CD4-positive, alpha-beta T cell treated with Interleukin-17A for 4 hours (primary cell): ENCODE measurements around the gene BFSP2.
A peak's percentile ranks its signal among the peaks of the same experiment; 100 is the strongest.

Source experiments
- DNase-seq: peaks from one replicate; pipeline ENCODE4 v3.0.0-alpha.2; 2020; ENCODE audit warnings: mixed read lengths

BFSP2 gene

DNA sequence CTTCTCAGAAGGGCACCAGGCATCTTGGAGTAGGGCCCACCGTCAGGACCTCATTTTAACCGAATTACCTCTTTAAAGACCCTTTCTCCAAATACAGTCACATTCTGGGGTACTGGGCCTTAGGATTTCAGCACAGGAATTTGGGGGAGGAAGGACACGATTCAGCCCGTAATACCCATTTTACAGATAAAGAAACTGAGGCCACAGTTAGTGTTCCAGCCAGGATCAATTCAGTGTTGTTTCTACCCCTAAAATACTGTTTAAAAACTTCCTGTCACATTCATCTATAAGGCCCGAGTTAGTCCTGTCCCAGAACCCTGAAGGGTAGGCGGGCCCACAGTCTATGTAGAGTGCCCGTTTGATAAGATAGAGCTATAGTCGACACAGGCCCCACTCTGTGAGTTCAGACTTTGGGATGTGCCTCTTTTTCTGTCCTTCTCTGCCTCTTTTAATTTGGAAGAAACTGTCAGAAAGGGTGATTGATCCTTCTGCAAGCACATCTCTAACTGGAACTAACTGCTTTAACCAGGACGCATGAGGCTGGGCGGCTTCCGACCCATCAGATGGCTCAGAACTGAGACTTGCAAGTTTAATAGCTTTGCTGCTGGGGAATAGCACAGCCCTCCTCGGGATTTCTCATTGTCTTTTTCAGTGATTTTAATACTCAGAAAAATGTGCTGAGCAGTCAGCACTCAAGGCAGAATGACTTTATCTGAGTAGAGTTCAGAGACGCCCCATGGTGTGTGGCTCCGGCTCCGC lies 19.5 kb downstream of the BFSP2 start:
- DNase-seq = no peak

GRCh38 chr3:133424937-133425869 lies 25.3 kb downstream of the BFSP2 start:
- DNase-seq = no peak

- no peak for DNase-seq
These were observed 26.0 kb downstream of the BFSP2 start for GRCh38 chr3:133425898-133426297.

DNA sequence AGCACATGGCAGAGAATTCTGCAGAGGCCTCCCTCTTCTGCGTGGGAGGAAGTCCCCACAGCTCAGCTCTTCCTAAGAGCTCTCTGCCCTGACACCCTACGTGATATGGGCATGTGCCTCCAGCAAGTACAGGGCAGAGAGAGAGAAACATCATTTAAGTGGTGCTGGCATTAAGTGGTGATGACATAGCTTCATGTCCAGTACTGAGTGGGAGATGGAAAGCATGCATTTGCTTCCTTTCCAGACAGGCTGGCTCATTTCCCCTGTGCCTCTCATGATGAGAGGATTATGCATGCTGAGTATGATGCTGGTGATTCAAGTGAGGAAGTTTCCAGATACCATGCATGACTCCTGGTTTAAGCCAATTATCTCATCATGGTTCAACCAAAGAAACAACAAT lies 26.9 kb downstream of the BFSP2 start:
- DNase-seq = no peak

- DNase-seq = no peak
These were observed 28.7 kb downstream of the BFSP2 start for GRCh38 chr3:133428552-133428951.

DNA sequence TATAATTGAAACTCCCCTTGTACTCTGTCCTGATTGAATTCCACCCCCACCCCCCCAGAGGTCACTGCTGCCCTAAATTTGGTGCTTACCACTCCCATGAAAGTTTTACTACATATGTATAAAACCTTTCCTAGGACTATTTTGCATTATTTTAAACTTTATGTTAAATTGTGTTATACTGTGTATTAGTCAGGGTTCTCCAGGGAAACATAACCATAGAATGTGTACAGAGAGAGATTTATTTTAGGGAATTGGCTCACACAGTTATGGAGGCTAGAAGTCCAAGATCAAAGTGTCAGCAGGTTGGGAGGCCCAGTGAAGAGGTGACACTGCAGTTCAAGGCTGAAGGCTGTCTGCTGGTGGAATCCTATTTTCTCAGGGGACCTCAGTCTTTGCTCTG lies 29.2 kb downstream of the BFSP2 start:
- DNase-seq = no peak

GRCh38 chr3:133439563-133439962 lies 39.7 kb downstream of the BFSP2 start:
- no peak for DNase-seq

GRCh38 chr3:133440652-133441051 lies 40.8 kb downstream of the BFSP2 start:
- no peak for DNase-seq

- peak; percentile 25 for DNase-seq
These were observed 42.0 kb downstream of the BFSP2 start for GRCh38 chr3:133441867-133442270.

DNA sequence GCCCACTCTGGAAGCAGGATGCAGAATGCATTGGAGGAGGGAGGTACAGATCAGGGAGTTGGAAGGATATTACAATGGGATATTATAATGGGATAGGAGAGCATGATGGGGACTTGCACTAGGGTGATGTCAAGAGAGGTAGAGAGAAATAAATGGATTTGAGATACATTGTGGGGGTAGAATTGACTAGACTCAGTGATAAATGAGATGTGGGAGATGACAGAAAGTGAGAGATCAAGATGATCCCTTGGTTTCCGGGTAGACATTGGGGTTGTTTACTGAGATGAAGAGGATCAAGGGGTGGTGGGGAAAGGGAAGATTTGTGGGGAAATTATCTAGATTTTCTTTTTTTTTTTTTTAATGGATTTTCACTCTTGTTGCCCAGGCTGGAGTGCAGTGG lies 42.7 kb downstream of the BFSP2 start:
- no peak for DNase-seq

GRCh38 chr3:133443649-133444422 lies 44.0 kb downstream of the BFSP2 start:
- no peak for DNase-seq

- no peak for DNase-seq
These were observed 44.5 kb downstream of the BFSP2 start for GRCh38 chr3:133444423-133444774.

- DNase-seq = no peak
These were observed 45.3 kb downstream of the BFSP2 start for GRCh38 chr3:133445108-133445507.

DNA sequence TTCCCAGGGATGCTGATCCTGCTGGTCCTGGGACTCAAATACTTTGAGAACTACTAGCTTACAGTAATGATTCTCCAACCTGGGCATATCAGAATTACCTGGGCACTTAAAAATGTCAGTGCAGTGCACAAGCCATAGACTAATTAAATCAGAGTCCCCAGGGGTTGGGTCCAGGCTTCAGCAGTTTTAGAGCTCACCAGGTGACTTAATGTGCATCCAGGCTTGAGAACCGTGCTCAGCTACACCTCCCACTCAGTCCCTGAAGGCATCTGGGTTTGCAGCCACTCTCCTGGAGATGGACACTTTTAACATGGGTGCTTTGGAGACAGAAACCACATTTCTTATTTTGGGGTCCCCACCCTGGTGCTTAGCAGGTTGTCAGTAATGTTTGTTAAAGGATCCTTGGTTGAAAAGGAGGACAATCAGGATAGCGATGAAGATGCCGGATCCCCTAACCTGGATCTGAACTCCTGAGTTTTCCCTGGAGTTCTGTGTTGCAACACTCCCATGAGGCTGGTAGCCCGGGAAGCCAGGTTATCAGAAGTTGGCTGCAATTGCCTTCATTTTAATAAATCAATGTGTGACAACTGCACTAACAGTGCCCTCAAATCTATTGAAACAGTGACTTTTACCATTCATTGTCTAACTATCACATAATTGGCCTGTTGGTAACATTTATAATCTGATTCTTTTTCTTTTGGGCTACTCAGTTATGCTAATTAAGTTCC lies 48.1 kb downstream of the BFSP2 start:
- no peak for DNase-seq

DNA sequence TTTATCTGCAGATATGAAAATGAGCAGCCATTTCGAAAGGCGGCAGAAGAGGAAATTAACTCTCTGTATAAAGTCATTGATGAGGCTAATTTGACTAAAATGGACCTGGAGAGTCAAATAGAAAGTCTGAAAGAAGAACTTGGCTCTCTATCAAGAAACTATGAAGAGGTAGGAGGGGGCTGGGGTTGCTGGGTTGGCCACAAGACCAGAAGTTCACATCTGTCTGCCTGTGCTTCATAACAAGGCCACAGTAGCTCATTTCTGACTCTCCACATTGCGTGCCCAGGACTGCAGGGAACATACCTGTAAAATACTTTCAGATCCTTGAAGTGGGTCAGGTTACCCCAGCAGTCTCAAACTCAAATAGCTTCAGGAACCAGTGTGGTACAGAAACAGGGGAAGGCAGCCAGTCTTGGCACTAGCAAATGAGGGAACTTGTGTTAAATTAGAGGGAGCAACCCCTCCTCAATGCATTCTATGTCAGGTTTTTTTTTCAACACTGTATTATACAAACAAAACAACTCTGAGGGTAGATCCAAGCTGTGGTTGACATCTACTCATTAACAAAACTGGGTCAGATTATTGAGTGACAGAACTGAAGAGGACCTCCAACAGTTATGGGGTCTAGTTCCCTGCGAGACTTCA lies 48.7 kb downstream of the BFSP2 start:
- peak; percentile 16 for DNase-seq

- no peak for DNase-seq
These were observed 51.5 kb downstream of the BFSP2 start for GRCh38 chr3:133451309-133451708.

GRCh38 chr3:133452641-133453319 lies 52.9 kb downstream of the BFSP2 start:
- no peak for DNase-seq

GRCh38 chr3:133453383-133453782 lies 53.5 kb downstream of the BFSP2 start:
- DNase-seq = no peak

- no peak for DNase-seq
These were observed 55.4 kb downstream of the BFSP2 start for GRCh38 chr3:133455281-133455680.

DNA sequence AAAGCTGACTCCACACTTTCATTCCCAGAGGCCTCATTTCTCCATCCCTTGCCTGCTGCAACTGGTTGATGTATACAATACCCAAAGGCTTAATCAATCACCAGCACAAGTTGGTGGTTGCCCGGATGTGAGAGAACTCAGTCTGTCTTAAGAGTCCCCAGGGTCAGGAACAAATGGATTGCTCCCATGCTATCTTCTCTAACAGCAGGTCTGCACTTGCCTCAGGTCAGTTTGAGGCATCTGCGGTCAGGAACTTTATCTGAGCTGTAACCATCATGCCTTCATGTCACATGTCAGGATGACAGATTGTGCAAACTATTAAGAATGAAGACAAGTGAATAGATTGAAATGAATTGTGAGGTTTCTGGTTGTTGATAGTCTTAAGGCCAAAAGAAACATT lies 56.1 kb downstream of the BFSP2 start:
- no peak for DNase-seq

GRCh38 chr3:133457025-133457424 lies 57.2 kb downstream of the BFSP2 start:
- no peak for DNase-seq
